GM10248 (cell line): ENCODE measurements around the gene EDC3.

Experiments
- CTCF ChIA-PET: fragments of 300-600 bp; sonication (Branson Sonifier 250); formaldehyde crosslinking; extraction: SDS; loops from one replicate; lab custom pipeline; 2021; ENCODE audit warnings: antibody characterized with exemption; lab: Yijun Ruan, JAX
- POLR2A ChIA-PET: fragments of 350-650 bp; sonication (Branson Sonifier 250); formaldehyde crosslinking; extraction: SDS; loops from one replicate; lab custom pipeline; 2020; ENCODE audit warnings: antibody characterized with exemption; lab: Yijun Ruan, JAX
- DNase-seq: peaks from one replicate; pipeline ENCODE4 v3.0.0; 2012; ENCODE audit errors: extremely low spot score
- CTCF ChIP-seq: IDR thresholded peaks from 2 replicates; pipeline ENCODE4 v1.5.1; 2012; ENCODE audit warnings: mild to moderate bottlenecking, low read depth; ENCODE audit errors: extremely low read depth, missing control alignments, control extremely low read depth

Gene EDC3

GRCh38 chr15:74595271-74595670 is 100.6 kb downstream of the EDC3 start:
- DNase-seq, result no peak
- CTCF ChIA-PET, result no interaction called here
- POLR2A ChIA-PET, result no interaction called here
- no peak for TF ChIP-seq CTCF

GRCh38 chr15:74594455-74594854 is 101.4 kb downstream of the EDC3 start:
- ChIA-PET POLR2A (no interaction called here), CTCF (interaction anchor here (1.8 kb wide), 1 partner anchor 12 kb away, joined by 4 read pairs; no protein-coding TSS in a partner anchor)
- DNase-seq, result no peak
- TF ChIP-seq CTCF, result no peak

GRCh38 chr15:74593122-74593521 is 102.7 kb downstream of the EDC3 start:
- DNase-seq, result no peak
- ChIA-PET CTCF (interaction anchor here (1.6 to 1.8 kb wide), 2 partner anchors 10 to 38 kb away, joined by 3 to 4 read pairs; no protein-coding TSS in a partner anchor), POLR2A (interaction anchor here (0.7 kb wide), 1 partner anchor 18 kb away, joined by 4 read pairs; no protein-coding TSS in a partner anchor)
- no peak for TF ChIP-seq CTCF

- DNase-seq, result no peak
- ChIA-PET CTCF (interaction anchor here (0.8 to 1.6 kb wide), 3 partner anchors 25 to 43 kb away, joined by 3 read pairs; no protein-coding TSS in a partner anchor), POLR2A (no interaction called here)
- TF ChIP-seq CTCF, result no peak
These were observed 103.6 kb downstream of the EDC3 start for GRCh38 chr15:74592222-74592621.

- TF ChIP-seq CTCF, result no peak
- no peak for DNase-seq
- ChIA-PET POLR2A (no interaction called here), CTCF (interaction anchor here (1.1 kb wide), 1 partner anchor 22 kb away, joined by 3 read pairs; no protein-coding TSS in a partner anchor)
These were observed 106.0 kb downstream of the EDC3 start for GRCh38 chr15:74589826-74590225.

- ChIA-PET CTCF (interaction anchor here (0.7 kb wide), 1 partner anchor 24 kb away, joined by 3 read pairs; no protein-coding TSS in a partner anchor), POLR2A (no interaction called here)
- TF ChIP-seq CTCF, result no peak
- DNase-seq, result no peak
These were observed 110.0 kb downstream of the EDC3 start for GRCh38 chr15:74585857-74586256.
